Measurements from ENCODE around the gene KIF2C. TPM values are rescaled to one million over a fixed set of nuclear protein-coding genes. Genes with fewer than 3 reads are reported as not detected.

Gene KIF2C
- total and polyA plus RNA-seq, 9 of the 15 experiments (the other 6 are each of a cell fraction or from before 2014, with no cell fraction given), result 84.9 to 226 (median 169) TPM

DNA sequence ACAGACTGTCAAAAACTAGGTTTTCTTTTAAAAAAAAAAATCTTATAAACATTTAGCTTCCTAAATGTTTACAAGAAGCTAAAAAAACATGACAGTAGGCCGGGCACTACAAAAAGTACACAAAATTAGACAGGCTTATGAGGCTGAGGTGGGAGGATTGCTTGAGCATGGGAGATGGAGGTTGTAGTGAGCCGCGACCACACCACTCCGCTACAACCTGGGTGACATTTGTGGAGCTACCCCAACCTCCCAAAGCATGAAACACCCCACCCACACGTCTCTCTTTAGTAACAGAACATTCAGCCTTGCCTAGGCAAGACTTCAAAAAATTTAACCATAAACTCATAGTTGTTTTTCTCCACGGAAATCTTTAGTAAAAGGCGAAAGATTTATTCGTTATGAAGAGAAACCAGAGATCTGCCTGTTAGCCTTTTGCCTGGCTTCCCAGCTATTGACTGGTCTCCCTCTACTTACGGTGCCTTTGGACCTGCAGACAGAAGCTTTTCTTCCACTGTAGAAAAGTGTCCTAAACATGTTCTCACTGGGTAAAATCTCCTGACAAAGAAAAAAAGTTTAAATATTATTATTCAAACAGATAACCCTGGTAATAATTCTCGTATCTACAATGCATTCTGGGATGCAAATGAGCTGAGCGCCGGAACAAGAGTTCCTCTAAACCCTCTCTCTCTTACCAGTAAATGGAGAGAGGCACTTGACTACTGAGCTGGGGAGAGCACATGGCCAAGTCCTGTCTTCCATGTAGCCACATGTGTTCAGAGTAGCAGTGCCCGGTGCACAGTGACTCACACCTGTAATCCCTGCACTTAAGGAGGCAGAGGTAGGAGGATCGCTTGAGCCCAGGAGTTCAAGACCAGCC is 17.9 kb upstream of the KIF2C start (continued):
- TF ChIP-seq PTRF (tag; IDR thresholded peaks at IDR 0.05) (0 out of 2 replicates have a peak, but pooled peaks have one; percentile 42), POU5F1 (IDR thresholded peaks at IDR 0.05; ENCODE audit: borderline replicate concordance, low read depth, low read length, partially characterized antibody) (no peak), STAG1 (CRISPR knock-in tag; IDR thresholded peaks at IDR 0.05; ENCODE audit: borderline replicate concordance) (no peak), PHF21A (IDR thresholded peaks at IDR 0.05; ENCODE audit: borderline replicate concordance, low read depth) (peak; percentile 97), ZC3H8 (IDR thresholded peaks at IDR 0.05) (peak; percentile 100), CHD2 (IDR thresholded peaks at IDR 0.05; ENCODE audit: low read depth, low read length) (peak; percentile 89), RBM39 (optimal IDR thresholded peaks at IDR 0.05; ENCODE audit: low read depth, low read length) (peak; percentile 100), CEBPB (tag; IDR thresholded peaks at IDR 0.05) (no peak), NEUROD1 (IDR thresholded peaks at IDR 0.05; ENCODE audit: borderline replicate concordance, low read depth, low read length, partially characterized antibody) (peak; percentile 82), HDAC6 (IDR thresholded peaks at IDR 0.05; ENCODE audit: low read depth, low read length) (peak; percentile 100), POLR2H (tag; IDR thresholded peaks at IDR 0.05; ENCODE audit: low read depth) (peak; percentile 100), HNRNPH1 (optimal IDR thresholded peaks at IDR 0.05; ENCODE audit: low read depth, low read length) (peak; percentile 93), CHD4 (IDR thresholded peaks at IDR 0.05; ENCODE audit: insufficient read depth, insufficient replicate concordance, low read depth, low read length, poor library complexity, severe bottlenecking) (no peak)
- TF ChIP-seq, protein P1, sequence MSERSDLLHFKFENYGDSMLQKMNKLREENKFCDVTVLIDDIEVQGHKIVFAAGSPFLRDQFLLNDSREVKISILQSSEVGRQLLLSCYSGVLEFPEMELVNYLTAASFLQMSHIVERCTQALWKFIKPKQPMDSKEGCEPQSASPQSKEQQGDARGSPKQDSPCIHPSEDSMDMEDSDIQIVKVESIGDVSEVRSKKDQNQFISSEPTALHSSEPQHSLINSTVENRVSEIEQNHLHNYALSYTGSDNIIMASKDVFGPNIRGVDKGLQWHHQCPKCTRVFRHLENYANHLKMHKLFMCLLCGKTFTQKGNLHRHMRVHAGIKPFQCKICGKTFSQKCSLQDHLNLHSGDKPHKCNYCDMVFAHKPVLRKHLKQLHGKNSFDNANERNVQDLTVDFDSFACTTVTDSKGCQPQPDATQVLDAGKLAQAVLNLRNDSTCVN (CRISPR knock-in tag; IDR thresholded peaks at IDR 0.05), result peak; percentile 100
- TF ChIP-seq, protein P2, sequence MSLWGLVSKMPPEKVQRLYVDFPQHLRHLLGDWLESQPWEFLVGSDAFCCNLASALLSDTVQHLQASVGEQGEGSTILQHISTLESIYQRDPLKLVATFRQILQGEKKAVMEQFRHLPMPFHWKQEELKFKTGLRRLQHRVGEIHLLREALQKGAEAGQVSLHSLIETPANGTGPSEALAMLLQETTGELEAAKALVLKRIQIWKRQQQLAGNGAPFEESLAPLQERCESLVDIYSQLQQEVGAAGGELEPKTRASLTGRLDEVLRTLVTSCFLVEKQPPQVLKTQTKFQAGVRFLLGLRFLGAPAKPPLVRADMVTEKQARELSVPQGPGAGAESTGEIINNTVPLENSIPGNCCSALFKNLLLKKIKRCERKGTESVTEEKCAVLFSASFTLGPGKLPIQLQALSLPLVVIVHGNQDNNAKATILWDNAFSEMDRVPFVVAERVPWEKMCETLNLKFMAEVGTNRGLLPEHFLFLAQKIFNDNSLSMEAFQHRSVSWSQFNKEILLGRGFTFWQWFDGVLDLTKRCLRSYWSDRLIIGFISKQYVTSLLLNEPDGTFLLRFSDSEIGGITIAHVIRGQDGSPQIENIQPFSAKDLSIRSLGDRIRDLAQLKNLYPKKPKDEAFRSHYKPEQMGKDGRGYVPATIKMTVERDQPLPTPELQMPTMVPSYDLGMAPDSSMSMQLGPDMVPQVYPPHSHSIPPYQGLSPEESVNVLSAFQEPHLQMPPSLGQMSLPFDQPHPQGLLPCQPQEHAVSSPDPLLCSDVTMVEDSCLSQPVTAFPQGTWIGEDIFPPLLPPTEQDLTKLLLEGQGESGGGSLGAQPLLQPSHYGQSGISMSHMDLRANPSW (CRISPR knock-in tag; IDR thresholded peaks at IDR 0.05), result peak; percentile 93; the same call in 1 of the 2 replicates
- TF ChIP-seq, protein P3, sequence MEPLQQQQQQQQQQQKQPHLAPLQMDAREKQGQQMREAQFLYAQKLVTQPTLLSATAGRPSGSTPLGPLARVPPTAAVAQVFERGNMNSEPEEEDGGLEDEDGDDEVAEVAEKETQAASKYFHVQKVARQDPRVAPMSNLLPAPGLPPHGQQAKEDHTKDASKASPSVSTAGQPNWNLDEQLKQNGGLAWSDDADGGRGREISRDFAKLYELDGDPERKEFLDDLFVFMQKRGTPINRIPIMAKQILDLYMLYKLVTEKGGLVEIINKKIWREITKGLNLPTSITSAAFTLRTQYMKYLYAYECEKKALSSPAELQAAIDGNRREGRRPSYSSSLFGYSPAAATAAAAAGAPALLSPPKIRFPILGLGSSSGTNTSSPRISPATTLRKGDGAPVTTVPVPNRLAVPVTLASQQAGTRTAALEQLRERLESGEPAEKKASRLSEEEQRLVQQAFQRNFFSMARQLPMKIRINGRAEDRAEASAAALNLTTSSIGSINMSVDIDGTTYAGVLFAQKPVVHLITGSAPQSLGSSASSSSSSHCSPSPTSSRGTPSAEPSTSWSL (CRISPR knock-in tag; IDR thresholded peaks at IDR 0.05; ENCODE audit: borderline replicate concordance), result peak; percentile 33; the same call in 1 of the 2 replicates
- TF ChIP-seq, protein P4, sequence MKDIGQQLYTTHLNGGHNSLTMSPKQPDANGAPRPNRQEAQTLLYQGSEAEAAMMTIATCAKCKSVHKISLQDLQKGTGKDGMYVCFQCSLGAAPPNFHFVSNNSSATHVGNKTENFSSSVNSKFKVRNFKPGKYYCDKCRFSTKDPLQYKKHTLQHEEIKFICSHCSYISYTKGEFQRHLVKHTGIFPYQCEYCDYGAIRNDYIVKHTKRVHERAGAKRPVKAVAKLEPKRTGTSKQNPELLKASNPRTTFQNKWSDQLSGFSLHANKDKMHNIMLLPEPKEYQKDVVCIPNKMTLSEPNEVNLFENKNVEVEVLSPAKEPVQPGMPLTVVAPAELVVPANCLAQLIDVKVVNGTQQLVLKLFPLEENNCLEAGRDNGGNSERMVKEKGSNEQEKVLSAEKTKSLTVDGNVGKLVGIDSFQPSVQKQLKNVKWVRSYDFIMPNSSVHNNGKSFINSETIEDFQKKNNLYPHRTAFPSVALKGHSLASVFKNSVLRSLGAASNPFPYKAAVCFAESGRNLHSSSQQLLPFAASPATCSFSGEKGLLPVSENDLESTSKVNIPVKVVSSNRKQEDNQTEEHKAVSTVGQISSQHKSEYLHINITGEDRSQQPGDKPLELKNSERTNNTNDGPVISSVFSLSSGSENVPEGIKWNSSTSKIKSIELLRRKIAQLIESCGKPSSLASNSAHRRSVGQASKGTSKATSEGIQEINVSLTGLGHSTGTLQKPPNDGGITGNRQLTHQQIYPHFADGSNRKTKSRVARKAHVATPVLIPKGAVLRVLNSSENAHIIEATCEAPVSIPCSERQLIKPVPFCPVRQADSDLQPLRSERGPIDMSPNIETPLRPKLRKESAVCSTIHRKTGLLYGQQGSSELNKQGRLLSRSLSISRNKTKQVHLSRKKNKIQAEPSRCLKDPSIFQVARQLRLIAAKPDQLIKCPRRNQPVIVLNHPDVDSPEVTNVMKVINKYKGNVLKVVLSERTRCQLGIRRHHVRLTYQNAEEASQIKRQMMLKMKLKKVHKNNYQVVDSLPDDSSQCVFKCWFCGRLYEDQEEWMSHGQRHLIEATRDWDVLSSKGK (CRISPR knock-in tag; IDR thresholded peaks at IDR 0.05), result peak; percentile 99

Measured in K562 (cell line).